B cell (primary cell): Measurements from ENCODE around the gene B3GLCT. TPM values are rescaled to one million over a fixed set of nuclear protein-coding genes. Genes with fewer than 3 reads are reported as not detected.

Source experiments
- ATAC-seq: fragments of 200-7000 bp; cut with Tn5 transposase; one replicate; pipeline ENCODE4 v1.10.0; 2021; ENCODE audit warnings: low read depth, mild to moderate bottlenecking, moderate number of reproducible peaks, moderate library complexity
- CTCF ChIA-PET: fragments of 350-600 bp; sonication (Branson Sonifier 250); formaldehyde crosslinking; loops from one replicate; lab custom pipeline; 2021; ENCODE audit warnings: antibody characterized with exemption, inconsistent platforms; lab: Charles Lee
- POLR2A ChIA-PET: fragments of 350-600 bp; sonication (Branson Sonifier 250); formaldehyde crosslinking; loops from one replicate; lab custom pipeline; 2021; ENCODE audit warnings: antibody characterized with exemption; lab: Charles Lee
- DNase-seq: peaks from one replicate; pipeline ENCODE4 v3.0.0; 2013
- H2AFZ ChIP-seq: 2 replicates; pipeline ENCODE4 v1.6.1; 2012; ENCODE audit warnings: mild to moderate bottlenecking, low read depth, low read length; ENCODE audit not compliant: insufficient read depth, poor library complexity, severe bottlenecking
- H3K27ac ChIP-seq, 2 donors: 1 replicate in 1 of 2; 2 replicates in 1 of 2; pipeline ENCODE4 v1.5.1; 2012 to 2013; ENCODE audit warnings: low read length in 2 of 2, mild to moderate bottlenecking in 2 of 2, moderate library complexity in 1 of 2
- H3K27me3 ChIP-seq, 4 experiments: fragments of 200-600 bp in 1 of 4; sonication (generic) in 1 of 4; replicated peaks in 1 of 4; 1 replicate in 2 of 4; 2 replicates in 2 of 4; pipeline versions ENCODE4 v1.6.1 to v1.7.0; 2013 to 2016; ENCODE audit warnings: low read length in 3 of 4, mild to moderate bottlenecking in 2 of 4, mixed read lengths in 1 of 4, moderate library complexity in 1 of 4; ENCODE audit not compliant: insufficient read depth in 4 of 4, control insufficient read depth in 3 of 4; ENCODE audit errors: control extremely low read depth in 1 of 4
- H3K36me3 ChIP-seq, 2 experiments: replicated peaks in 1 of 2; 1 replicate in 1 of 2; 2 replicates in 1 of 2; pipeline versions ENCODE4 v1.6.1 to v1.7.1; 2013; ENCODE audit warnings: low read length in 1 of 2; ENCODE audit not compliant: insufficient read depth in 2 of 2, control insufficient read depth in 1 of 2; ENCODE audit errors: control extremely low read depth in 1 of 2, extremely low read depth in 1 of 2
- H3K4me1 ChIP-seq, 2 donors: fragments of 200-600 bp in 1 of 2; sonication (generic) in 1 of 2; 1 replicate in 1 of 2; 2 replicates in 1 of 2; pipeline versions ENCODE4 v1.5.1 to v1.6.1; 2013 to 2017; ENCODE audit warnings: low read length in 2 of 2; ENCODE audit not compliant: control insufficient read depth in 2 of 2, insufficient read depth in 2 of 2
- H3K4me2 ChIP-seq: replicated peaks from 2 replicates; pipeline ENCODE3; 2012; ENCODE audit warnings: mild to moderate bottlenecking, low read depth, low read length; ENCODE audit not compliant: poor library complexity, severe bottlenecking
- H3K4me3 ChIP-seq, 5 experiments: fragments of 200-600 bp in 1 of 5; sonication (generic) in 1 of 5; 1 replicate in 3 of 5; 2 replicates in 2 of 5; pipeline versions ENCODE4 v1.5.1 to v1.7.0; 2011 to 2016; ENCODE audit warnings: low read length in 4 of 5, mild to moderate bottlenecking in 4 of 5, low read depth in 2 of 5, control low read depth in 1 of 5, moderate library complexity in 1 of 5; ENCODE audit not compliant: insufficient read depth in 1 of 5; ENCODE audit errors: control extremely low read depth in 1 of 5, extremely low read depth in 1 of 5
- H3K79me2 ChIP-seq: fragments of 200-600 bp; sonication (generic); one replicate; pipeline ENCODE4 v1.6.0; 2016; ENCODE audit warnings: low read length; ENCODE audit not compliant: control insufficient read depth, insufficient read depth
- H3K9ac ChIP-seq: fragments of 200-600 bp; sonication (generic); 2 replicates; pipeline ENCODE4 v1.6.1; 2017; ENCODE audit warnings: mild to moderate bottlenecking, low read length, moderate library complexity
- H3K9me3 ChIP-seq, 3 donors: one replicate each; pipeline versions ENCODE4 v1.6.1 to v1.7.1; 2013; ENCODE audit warnings: low read length in 2 of 3; ENCODE audit not compliant: control insufficient read depth in 2 of 3, insufficient read depth in 1 of 3; ENCODE audit errors: control extremely low read depth in 1 of 3
- H4K20me1 ChIP-seq: 2 replicates; pipeline ENCODE4 v1.6.0; 2012; ENCODE audit warnings: mild to moderate bottlenecking, low read length; ENCODE audit not compliant: insufficient read depth, control insufficient read depth, poor library complexity, severe bottlenecking
- H3K27ac Mint-ChIP-seq: one replicate; pipeline ENCODE4 v1.8.0; 2021; ENCODE audit warnings: mixed read lengths
- H3K27me3 Mint-ChIP-seq: one replicate; pipeline ENCODE4 v1.8.0; 2021; ENCODE audit warnings: mixed read lengths
- H3K4me1 Mint-ChIP-seq: one replicate; pipeline ENCODE4 v1.8.0; 2021; ENCODE audit warnings: mixed read lengths
- H3K4me3 Mint-ChIP-seq: one replicate; pipeline ENCODE4 v1.8.0; 2021; ENCODE audit warnings: mixed read lengths
- H3K9me3 Mint-ChIP-seq: one replicate; pipeline ENCODE4 v1.8.0; 2022; ENCODE audit warnings: mixed read lengths; ENCODE audit not compliant: insufficient read depth
- EZH2 ChIP-seq: IDR thresholded peaks from 2 replicates; pipeline ENCODE4 v1.6.1; 2012; ENCODE audit warnings: borderline replicate concordance, low read depth, mild to moderate bottlenecking, moderate library complexity, low read length; ENCODE audit not compliant: insufficient read depth, poor library complexity, severe bottlenecking
- WGBS: methylation state at CpG from one replicate; pipeline ENCODE4 v1.1.5; 2013; ENCODE audit warnings: missing lambda C conversion rate; ENCODE audit not compliant: insufficient coverage; 5-methylcytosine and 5-hydroxymethylcytosine counted together
- intact Hi-C: fragments of 100-400 bp; cut with micrococcal nuclease; formaldehyde crosslinking; loops from one replicate; pipeline ENCODE4 v1.10.0; 2022
- polyA plus RNA-seq: library from polyadenylated mRNA; depleted of rRNA; stranded (reverse); fragments of >200 nt; gene quantifications from 2 replicates; pipeline ENCODE4 v1.2.3, GENCODE V29; 2012
- total RNA-seq, 2 donors: library from RNA; stranded (reverse); fragments of 120-200 nt in 1 of 2; gene quantifications; 1 replicate in 1 of 2; 2 replicates in 1 of 2; pipeline versions ENCODE4 v1.2.3 to v1.2.4, GENCODE V29; 2013 to 2022
- TF ChIP-seq, protein P1 (sequence below): fragments of 200-600 bp; IDR thresholded peaks from one replicate; pipeline ENCODE4 v1.8.0; 2022; ENCODE audit warnings: antibody characterized with exemption, mild to moderate bottlenecking

B3GLCT gene
- total and polyA plus RNA-seq, 2 donors (not counting 1 experiment from before 2014, with no cell fraction given) = 1.4 to 6.2 TPM

DNA sequence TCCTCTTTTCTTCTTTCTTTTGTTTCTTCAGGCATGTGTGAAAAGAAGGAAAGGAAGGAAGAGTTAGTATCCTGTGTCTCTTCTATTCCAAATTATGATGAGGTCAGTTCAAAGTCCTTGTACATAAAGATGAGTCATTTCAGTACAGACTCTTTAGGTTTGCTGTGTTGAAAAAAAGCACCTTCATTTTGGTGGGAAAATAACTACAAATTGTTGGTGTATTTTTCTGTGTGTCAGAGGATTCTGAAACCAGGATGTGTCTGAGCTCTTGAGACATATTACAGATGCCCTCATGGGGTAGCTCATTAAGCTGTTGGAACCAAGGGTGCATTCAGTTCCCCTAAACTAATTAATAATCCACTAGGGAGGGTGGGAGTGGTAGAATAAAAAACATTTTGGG, 32.3 kb upstream of the B3GLCT start:
- Histone ChIP-seq H3K4me1 (peaks cover 5 to 6% of the 10 kb centered on the region in 2 donors), H3K36me3 (no peaks in the 10 kb centered on the region), H4K20me1 (no peaks in the 10 kb centered on the region), H3K9ac (no peak overlapping the region), H2AFZ (no peak overlapping the region), H3K4me2 (no peak overlapping the region), H3K27ac (no peak overlapping the region), H3K4me3 (no peak overlapping the region), H3K9me3 (no peaks in the 10 kb centered on the region), H3K27me3 (peaks cover 0 to 4% (median 0%) of the 10 kb centered on the region in 4 experiments), H3K79me2 (no peaks in the 10 kb centered on the region)
- no peak for DNase-seq
- ChIA-PET CTCF (interaction anchor here (1.2 kb wide), 1 partner anchor 32 kb away, joined by 3 read pairs; the partner anchor contains the start of gene B3GLCT), POLR2A (no interaction called here)
- TF ChIP-seq, protein P1, sequence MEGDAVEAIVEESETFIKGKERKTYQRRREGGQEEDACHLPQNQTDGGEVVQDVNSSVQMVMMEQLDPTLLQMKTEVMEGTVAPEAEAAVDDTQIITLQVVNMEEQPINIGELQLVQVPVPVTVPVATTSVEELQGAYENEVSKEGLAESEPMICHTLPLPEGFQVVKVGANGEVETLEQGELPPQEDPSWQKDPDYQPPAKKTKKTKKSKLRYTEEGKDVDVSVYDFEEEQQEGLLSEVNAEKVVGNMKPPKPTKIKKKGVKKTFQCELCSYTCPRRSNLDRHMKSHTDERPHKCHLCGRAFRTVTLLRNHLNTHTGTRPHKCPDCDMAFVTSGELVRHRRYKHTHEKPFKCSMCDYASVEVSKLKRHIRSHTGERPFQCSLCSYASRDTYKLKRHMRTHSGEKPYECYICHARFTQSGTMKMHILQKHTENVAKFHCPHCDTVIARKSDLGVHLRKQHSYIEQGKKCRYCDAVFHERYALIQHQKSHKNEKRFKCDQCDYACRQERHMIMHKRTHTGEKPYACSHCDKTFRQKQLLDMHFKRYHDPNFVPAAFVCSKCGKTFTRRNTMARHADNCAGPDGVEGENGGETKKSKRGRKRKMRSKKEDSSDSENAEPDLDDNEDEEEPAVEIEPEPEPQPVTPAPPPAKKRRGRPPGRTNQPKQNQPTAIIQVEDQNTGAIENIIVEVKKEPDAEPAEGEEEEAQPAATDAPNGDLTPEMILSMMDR = no peak
- no peak for TF ChIP-seq EZH2
- Mint-ChIP-seq H3K27ac (no peak overlapping the region), H3K27me3 (peaks cover 10% of the 10 kb centered on the region), H3K4me3 (no peak overlapping the region), H3K9me3 (no peaks in the 10 kb centered on the region), H3K4me1 (peaks cover 9% of the 10 kb centered on the region)
- no peak for ATAC-seq
- intact Hi-C loops = loop anchor here (10.0 kb wide), 1 partner anchor 703 kb away; the partner anchor contains the start of gene HMGB1

DNA sequence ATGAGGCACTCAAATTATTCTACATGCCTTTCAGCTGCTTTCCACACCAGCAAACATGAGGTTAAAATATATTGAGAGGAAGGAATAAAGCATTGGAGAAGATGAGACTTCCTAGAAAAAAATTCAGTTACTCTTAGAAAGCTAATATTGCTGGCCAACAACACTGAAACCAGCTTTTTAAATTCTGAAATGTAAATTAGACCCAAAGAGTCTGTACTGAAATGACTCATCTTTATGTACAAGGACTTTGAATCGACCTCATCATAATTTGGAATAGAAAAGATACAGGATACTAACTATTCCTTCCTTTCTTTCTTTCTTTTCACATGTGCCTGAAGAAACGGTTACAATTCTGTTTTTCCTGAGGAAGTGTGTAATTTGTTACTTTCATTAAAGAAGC, 31.6 kb upstream of the B3GLCT start:
- Mint-ChIP-seq H3K4me1 (peaks cover 2% of the 10 kb centered on the region), H3K4me3 (no peak overlapping the region), H3K9me3 (no peaks in the 10 kb centered on the region), H3K27me3 (peaks cover 17% of the 10 kb centered on the region), H3K27ac (no peak overlapping the region)
- peaks cover 0 to 4% (median 1%) of the 10 kb centered on the region in 4 experiments for H3K27me3 ChIP-seq
- H4K20me1 ChIP-seq = no peaks in the 10 kb centered on the region
- peaks cover 0 to under 1% of the 10 kb centered on the region in 2 donors for H3K4me1 ChIP-seq
- no peak for TF ChIP-seq EZH2
- TF ChIP-seq, protein P1 = no peak
- H3K4me3 ChIP-seq = no peak overlapping the region
- ChIA-PET CTCF (interaction anchor here (1.2 kb wide), 1 partner anchor 31 kb away, joined by 3 read pairs; the partner anchor contains the start of gene B3GLCT), POLR2A (interaction anchor here (0.6 kb wide), 1 partner anchor 361 kb away, joined by 6 read pairs; no protein-coding TSS in a partner anchor)
- H3K9ac ChIP-seq = no peak overlapping the region
- H2AFZ ChIP-seq = no peak overlapping the region
- no CpG with 5 or more reads among the region's 2 CpGs for WGBS
- intact Hi-C loops = loop anchor here (10.0 kb wide), 1 partner anchor 703 kb away; the partner anchor contains the start of gene HMGB1
- no peaks in the 10 kb centered on the region for H3K36me3 ChIP-seq
- ATAC-seq = no peak
- no peaks in the 10 kb centered on the region for H3K79me2 ChIP-seq
- no peak overlapping the region for H3K27ac ChIP-seq
- no peaks in the 10 kb centered on the region for H3K9me3 ChIP-seq
- H3K4me2 ChIP-seq = no peak overlapping the region
- DNase-seq = no peak
